Esophagus muscularis mucosa (tissue), 3 donors: ENCODE measurements around the gene ENTPD8.

Experiments
- CTCF ChIP-seq, 3 experiments: fragments of 200-600 bp in 2 of 3; fragments of 450-650 bp in 1 of 3; sonication (generic) in 2 of 3; IDR thresholded peaks; one replicate each; pipeline ENCODE4 v1.5.1; 2017 to 2019; ENCODE audit warnings: antibody characterized with exemption in 3 of 3, mild to moderate bottlenecking in 2 of 3, moderate library complexity in 1 of 3
- EP300 ChIP-seq: sonication (generic); formaldehyde crosslinking; IDR thresholded peaks from one replicate; pipeline ENCODE4 v1.6.1; 2017; ENCODE audit warnings: antibody characterized with exemption

DNA sequence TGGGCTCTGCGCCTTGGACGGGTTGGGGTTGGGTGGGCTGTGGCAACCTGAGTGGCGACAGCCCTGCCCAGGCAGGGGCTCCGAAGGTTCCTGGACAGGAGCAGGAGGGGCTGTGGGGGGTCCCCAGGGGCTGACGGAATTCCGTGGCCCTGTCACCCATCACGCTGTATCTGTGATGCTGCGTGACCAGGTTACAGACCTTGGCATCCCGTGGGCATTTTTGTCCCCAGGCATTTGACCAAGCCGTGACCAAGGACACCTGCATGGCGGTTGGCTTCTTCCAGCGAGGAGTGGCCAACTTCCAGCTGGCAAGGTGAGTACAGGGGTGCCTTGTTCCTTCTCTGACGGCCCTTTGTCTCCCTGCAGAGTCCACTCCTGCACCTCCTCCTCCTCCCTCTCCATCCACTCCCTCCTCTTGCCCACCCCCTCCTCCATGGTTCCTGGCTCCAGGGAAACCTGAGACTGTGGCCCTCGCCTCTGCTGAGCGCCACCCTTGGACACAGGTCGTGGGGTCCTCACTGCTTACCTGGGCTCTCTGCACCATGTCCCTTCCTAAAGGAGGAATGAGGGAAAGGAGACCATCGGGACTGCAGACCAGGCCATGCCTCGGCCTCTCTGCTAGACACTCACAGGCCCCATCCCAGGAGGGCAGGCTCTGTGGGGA, 15.0 kb downstream of the ENTPD8 start:
- no peak for TF ChIP-seq EP300
- TF ChIP-seq CTCF (IDR thresholded peaks at IDR 0.05): no peak
